ENCODE results near the gene CFAP126.

GRCh38 chr1:161393151-161393550, 25.5 kb upstream of the CFAP126 start:
- TF ChIP-seq CTCF (IDR thresholded peaks at IDR 0.05): no peak
- TF ChIP-seq POLR2A (IDR thresholded peaks at IDR 0.05): no peak
- no peak for TF ChIP-seq EP300 (IDR thresholded peaks at IDR 0.05)

Measured in tibial nerve (tissue), 4 donors.